ENCODE measurements around the gene KRTAP10-12. TPM values are rescaled to one million over a fixed set of nuclear protein-coding genes. Genes with fewer than 3 reads are reported as not detected.

Gene KRTAP10-12
- total and polyA plus RNA-seq, 4 donors = not detected

- WGBS = 89% methylated on average over 23 of the region's 23 CpGs
- H3K27me3 ChIP-seq (ENCODE audit: control insufficient read depth in 4 of 4, insufficient read depth in 4 of 4, low read length in 3 of 4) = peaks cover 0 to 4% (median 1%) of the 10 kb centered on the region in 4 donors
- no peaks in the 10 kb centered on the region for H3K9me3 ChIP-seq (ENCODE audit: control insufficient read depth in 4 of 4, low read length in 3 of 4)
- H3K4me1 ChIP-seq (ENCODE audit: control insufficient read depth in 4 of 4, insufficient read depth in 4 of 4, low read length in 3 of 4) = no peaks in the 10 kb centered on the region
- H3K9ac ChIP-seq (ENCODE audit: low read depth in 1 of 2, low read length in 2 of 2) = no peak overlapping the region
- DNase-seq (ENCODE audit: low spot score) = no peak
- TF ChIP-seq YY1 (IDR thresholded peaks at IDR 0.05) (no peak), ZBTB33 (IDR thresholded peaks at IDR 0.05) (no peak), CTCF (IDR thresholded peaks at IDR 0.05; ENCODE audit: low read depth, low read length, missing input control) (no peak), EGR1 (IDR thresholded peaks at IDR 0.05; ENCODE audit: low read depth in 2 of 2) (no peak), ATF3 (IDR thresholded peaks at IDR 0.05) (no peak), GABPA (IDR thresholded peaks at IDR 0.05 in 1 of 2, conservative IDR thresholded peaks at IDR 0.05 in 1 of 2) (no peak)
- H3K36me3 ChIP-seq (ENCODE audit: control insufficient read depth in 4 of 4, insufficient read depth in 3 of 4, low read depth in 1 of 4, low read length in 3 of 4) = no peaks in the 10 kb centered on the region
- H3K27ac ChIP-seq (ENCODE audit: low read depth in 1 of 2, low read length in 2 of 2) = no peak overlapping the region
- no peak overlapping the region for H3K4me3 ChIP-seq (ENCODE audit: low read depth in 1 of 3, low read length in 3 of 3)
These were observed 32.5 kb downstream of the KRTAP10-12 start for GRCh38 chr21:44729336-44730027.

GRCh38 chr21:44730028-44730395 is 33.0 kb downstream of the KRTAP10-12 start:
- Histone ChIP-seq H3K27ac (ENCODE audit: low read depth in 1 of 2, low read length in 2 of 2) (no peak overlapping the region), H3K9me3 (ENCODE audit: control insufficient read depth in 4 of 4, low read length in 3 of 4) (no peaks in the 10 kb centered on the region), H3K9ac (ENCODE audit: low read depth in 1 of 2, low read length in 2 of 2) (no peak overlapping the region), H3K4me1 (ENCODE audit: control insufficient read depth in 4 of 4, insufficient read depth in 4 of 4, low read length in 3 of 4) (no peaks in the 10 kb centered on the region), H3K27me3 (ENCODE audit: control insufficient read depth in 4 of 4, insufficient read depth in 4 of 4, low read length in 3 of 4) (peaks cover 0 to 3% (median under 1%) of the 10 kb centered on the region in 4 donors), H3K4me3 (ENCODE audit: low read depth in 1 of 3, low read length in 3 of 3) (no peak overlapping the region), H3K36me3 (ENCODE audit: control insufficient read depth in 4 of 4, insufficient read depth in 3 of 4, low read depth in 1 of 4, low read length in 3 of 4) (no peaks in the 10 kb centered on the region)
- no peak for TF ChIP-seq YY1 (IDR thresholded peaks at IDR 0.05)
- TF ChIP-seq RAD21 (IDR thresholded peaks at IDR 0.05) = no peak
- TF ChIP-seq ZBTB33 (IDR thresholded peaks at IDR 0.05) = no peak
- TF ChIP-seq HNF4A (conservative IDR thresholded peaks at IDR 0.05) = no peak
- TF ChIP-seq MAX (IDR thresholded peaks at IDR 0.05) = no peak
- TF ChIP-seq NR2F2 (IDR thresholded peaks at IDR 0.05) = no peak
- TF ChIP-seq JUND (IDR thresholded peaks at IDR 0.05) = no peak
- no peak for TF ChIP-seq CTCF (IDR thresholded peaks at IDR 0.05; ENCODE audit: low read depth, low read length, missing input control)
- no peak for TF ChIP-seq REST (IDR thresholded peaks at IDR 0.05)
- no peak for TF ChIP-seq FOXA2 (IDR thresholded peaks at IDR 0.05)
- TF ChIP-seq SP1 (IDR thresholded peaks at IDR 0.05) = no peak
- no peak for TF ChIP-seq RXRA (IDR thresholded peaks at IDR 0.05)
- no peak for TF ChIP-seq HNF4G (IDR thresholded peaks at IDR 0.05)
- TF ChIP-seq EGR1 (IDR thresholded peaks at IDR 0.05; ENCODE audit: low read depth in 2 of 2) = no peak
- TF ChIP-seq ATF3 (IDR thresholded peaks at IDR 0.05) = no peak
- no peak for DNase-seq (ENCODE audit: low spot score)
- 87% methylated on average over 7 of the region's 7 CpGs for WGBS
